HepG2 (cell line): ENCODE data around the gene GNA12. TPM values are rescaled to one million over a fixed set of nuclear protein-coding genes. Genes with fewer than 3 reads are reported as not detected.

Experiments
- ARNT2 ChIP-seq: sonication (generic); formaldehyde crosslinking; IDR thresholded peaks from 2 replicates; pipeline ENCODE4 v1.8.0; 2022; ENCODE audit warnings: mild to moderate bottlenecking, low read depth, missing genetic modification reagents, moderate library complexity
- CREM ChIP-seq, 2 experiments: sonication (generic) in 1 of 2; formaldehyde crosslinking in 1 of 2; IDR thresholded peaks; 2 replicates each; pipeline versions ENCODE4 v1.4.0 to v1.6.1; 2016 to 2020; ENCODE audit warnings: antibody characterized with exemption in 1 of 2, mild to moderate bottlenecking in 1 of 2, missing genetic modification reagents in 1 of 2
- DRAP1 ChIP-seq: IDR thresholded peaks from 2 replicates; pipeline ENCODE4 v1.6.1; 2016; ENCODE audit warnings: missing genetic modification reagents, missing compliant biosample characterization
- HBP1 ChIP-seq: IDR thresholded peaks from 2 replicates; pipeline ENCODE4 v1.6.1; 2016; ENCODE audit warnings: low read depth, control low read depth
- NPAS2 ChIP-seq: sonication (generic); formaldehyde crosslinking; IDR thresholded peaks from 2 replicates; pipeline ENCODE4 v1.8.0; 2022; ENCODE audit warnings: mild to moderate bottlenecking, missing genetic modification reagents, borderline replicate concordance
- TBX2 ChIP-seq: sonication (generic); formaldehyde crosslinking; IDR thresholded peaks from 2 replicates; pipeline ENCODE4 v1.5.0; 2020; ENCODE audit warnings: missing genetic modification reagents, mild to moderate bottlenecking, borderline replicate concordance
- THAP9 ChIP-seq: sonication (generic); formaldehyde crosslinking; IDR thresholded peaks from 2 replicates; pipeline ENCODE4; 2020; ENCODE audit warnings: missing genetic modification reagents, mild to moderate bottlenecking, borderline replicate concordance
- TOPORS ChIP-seq: sonication (generic); formaldehyde crosslinking; IDR thresholded peaks from 2 replicates; pipeline ENCODE4 v1.8.0; 2023; ENCODE audit warnings: mild to moderate bottlenecking, missing genetic modification reagents
- YEATS4 ChIP-seq: sonication (generic); formaldehyde crosslinking; IDR thresholded peaks from 2 replicates; pipeline ENCODE4 v1.4.0; 2020; ENCODE audit warnings: missing genetic modification reagents, borderline replicate concordance
- ZNF230 ChIP-seq: sonication (generic); formaldehyde crosslinking; IDR thresholded peaks from 2 replicates; pipeline ENCODE4 v1.4.0; 2020; ENCODE audit warnings: mild to moderate bottlenecking, missing genetic modification reagents
- ZNF629 ChIP-seq: sonication (generic); formaldehyde crosslinking; conservative IDR thresholded peaks from 2 replicates; pipeline ENCODE4 v1.5.0; 2020; ENCODE audit warnings: missing genetic modification reagents
- ZSCAN29 ChIP-seq: sonication (generic); formaldehyde crosslinking; conservative IDR thresholded peaks from 2 replicates; pipeline ENCODE4 v1.4.0; 2020; ENCODE audit warnings: mild to moderate bottlenecking, missing genetic modification reagents
- polyA plus RNA-seq, 8 experiments: library from polyadenylated mRNA; depleted of rRNA in 3 of 8; stranded (reverse) in 7 of 8; unstranded in 1 of 8; fragments of >200 nt; fragmentation: Illumina TruSeq in 4 of 8; extraction: Trizol in 4 of 8; gene quantifications; 2 replicates each; pipeline versions ENCODE4 v1.2.1 to v1.2.3, GENCODE V29; 2011 to 2016; ENCODE audit warnings: low read depth in 4 of 8, missing spikeins in 1 of 8, mixed read lengths in 1 of 8; ENCODE audit not compliant: insufficient read depth in 1 of 8
- total RNA-seq, 5 experiments: library from RNA; depleted of rRNA; stranded (reverse); fragments of >200 nt; fragmentation: Illumina TruSeq; extraction: Trizol; gene quantifications; 2 replicates each; pipeline ENCODE4 v1.2.3, GENCODE V29; 2016; ENCODE audit warnings: low read depth in 1 of 5
- TF ChIP-seq, protein P1 (sequence below): sonication (generic); formaldehyde crosslinking; IDR thresholded peaks from 2 replicates; pipeline ENCODE4 v1.4.0; 2020; ENCODE audit warnings: mild to moderate bottlenecking, missing genetic modification reagents
- TF ChIP-seq, protein P2 (sequence below): sonication (generic); formaldehyde crosslinking; IDR thresholded peaks from 2 replicates; pipeline ENCODE4 v1.4.0; 2020; ENCODE audit warnings: missing genetic modification reagents, borderline replicate concordance
- TF ChIP-seq, protein P3 (sequence below): sonication (generic); formaldehyde crosslinking; IDR thresholded peaks from 2 replicates; pipeline ENCODE4 v1.4.0; 2020; ENCODE audit warnings: missing genetic modification reagents

Gene GNA12
- total and polyA plus RNA-seq, 2 of the 13 experiments (the other 11 are each of a cell fraction or from before 2014, with no cell fraction given) = 16.2 to 50.9 TPM

DNA sequence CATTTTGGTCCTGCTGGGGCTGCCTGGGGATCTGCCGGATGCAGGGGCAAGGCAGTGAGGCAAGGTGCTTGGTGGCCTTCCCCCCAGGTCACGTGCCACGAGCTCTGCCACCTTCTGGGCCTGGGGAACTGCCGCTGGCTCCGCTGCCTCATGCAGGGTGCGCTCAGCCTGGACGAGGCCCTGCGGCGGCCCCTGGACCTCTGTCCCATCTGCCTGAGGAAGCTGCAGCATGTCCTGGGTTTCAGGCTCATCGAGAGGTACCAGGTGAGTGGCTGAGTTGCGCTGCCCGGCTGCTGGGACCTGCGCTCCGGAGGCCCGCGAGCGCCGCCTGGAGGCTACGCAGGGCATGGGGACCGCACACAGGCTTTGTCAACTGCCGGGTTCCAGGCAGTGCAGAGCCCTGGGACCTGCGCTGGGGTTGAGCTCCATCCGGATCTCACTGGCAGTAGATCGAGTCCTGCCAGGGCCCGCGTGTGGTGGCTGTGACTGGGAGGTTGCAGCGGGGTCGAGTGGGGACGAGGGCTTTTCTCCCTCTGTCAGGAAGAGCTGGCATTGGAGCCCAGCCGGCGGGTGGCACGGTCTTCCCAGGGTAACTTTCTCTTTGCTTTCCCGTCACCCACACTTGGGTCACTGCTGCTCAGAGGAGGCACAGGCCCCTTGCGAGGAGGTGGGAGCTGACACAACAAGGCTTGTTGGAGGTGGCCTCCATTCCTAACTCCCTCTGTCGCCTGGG is 134.4 kb downstream of the GNA12 start (continued):
- TF ChIP-seq ZNF230 = 0 out of 2 replicates have a peak, but pooled peaks have one; percentile 73
- TF ChIP-seq CREM (IDR thresholded peaks at IDR 0.05) = no peak
- TF ChIP-seq CREM (CRISPR knock-in tag; IDR thresholded peaks at IDR 0.05) = no peak
- TF ChIP-seq TOPORS (CRISPR knock-in tag) = peak; percentile 21; the same call in 1 of the 2 replicates
- TF ChIP-seq, protein P1, sequence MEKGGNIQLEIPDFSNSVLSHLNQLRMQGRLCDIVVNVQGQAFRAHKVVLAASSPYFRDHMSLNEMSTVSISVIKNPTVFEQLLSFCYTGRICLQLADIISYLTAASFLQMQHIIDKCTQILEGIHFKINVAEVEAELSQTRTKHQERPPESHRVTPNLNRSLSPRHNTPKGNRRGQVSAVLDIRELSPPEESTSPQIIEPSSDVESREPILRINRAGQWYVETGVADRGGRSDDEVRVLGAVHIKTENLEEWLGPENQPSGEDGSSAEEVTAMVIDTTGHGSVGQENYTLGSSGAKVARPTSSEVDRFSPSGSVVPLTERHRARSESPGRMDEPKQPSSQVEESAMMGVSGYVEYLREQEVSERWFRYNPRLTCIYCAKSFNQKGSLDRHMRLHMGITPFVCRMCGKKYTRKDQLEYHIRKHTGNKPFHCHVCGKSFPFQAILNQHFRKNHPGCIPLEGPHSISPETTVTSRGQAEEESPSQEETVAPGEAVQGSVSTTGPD (CRISPR knock-in tag) = no peak
- 0 out of 2 replicates have a peak, but pooled peaks have one; percentile 26 for TF ChIP-seq ZSCAN29 (CRISPR knock-in tag)
- no peak for TF ChIP-seq NPAS2 (CRISPR knock-in tag)
- TF ChIP-seq ARNT2 (CRISPR knock-in tag) = no peak
- no peak for TF ChIP-seq DRAP1 (CRISPR knock-in tag)
- TF ChIP-seq HBP1 (CRISPR knock-in tag) = no peak
- peak; percentile 50; the same call in 1 of the 2 replicates for TF ChIP-seq THAP9 (CRISPR knock-in tag)
- TF ChIP-seq ZNF629 (CRISPR knock-in tag) = no peak
- TF ChIP-seq, protein P2, sequence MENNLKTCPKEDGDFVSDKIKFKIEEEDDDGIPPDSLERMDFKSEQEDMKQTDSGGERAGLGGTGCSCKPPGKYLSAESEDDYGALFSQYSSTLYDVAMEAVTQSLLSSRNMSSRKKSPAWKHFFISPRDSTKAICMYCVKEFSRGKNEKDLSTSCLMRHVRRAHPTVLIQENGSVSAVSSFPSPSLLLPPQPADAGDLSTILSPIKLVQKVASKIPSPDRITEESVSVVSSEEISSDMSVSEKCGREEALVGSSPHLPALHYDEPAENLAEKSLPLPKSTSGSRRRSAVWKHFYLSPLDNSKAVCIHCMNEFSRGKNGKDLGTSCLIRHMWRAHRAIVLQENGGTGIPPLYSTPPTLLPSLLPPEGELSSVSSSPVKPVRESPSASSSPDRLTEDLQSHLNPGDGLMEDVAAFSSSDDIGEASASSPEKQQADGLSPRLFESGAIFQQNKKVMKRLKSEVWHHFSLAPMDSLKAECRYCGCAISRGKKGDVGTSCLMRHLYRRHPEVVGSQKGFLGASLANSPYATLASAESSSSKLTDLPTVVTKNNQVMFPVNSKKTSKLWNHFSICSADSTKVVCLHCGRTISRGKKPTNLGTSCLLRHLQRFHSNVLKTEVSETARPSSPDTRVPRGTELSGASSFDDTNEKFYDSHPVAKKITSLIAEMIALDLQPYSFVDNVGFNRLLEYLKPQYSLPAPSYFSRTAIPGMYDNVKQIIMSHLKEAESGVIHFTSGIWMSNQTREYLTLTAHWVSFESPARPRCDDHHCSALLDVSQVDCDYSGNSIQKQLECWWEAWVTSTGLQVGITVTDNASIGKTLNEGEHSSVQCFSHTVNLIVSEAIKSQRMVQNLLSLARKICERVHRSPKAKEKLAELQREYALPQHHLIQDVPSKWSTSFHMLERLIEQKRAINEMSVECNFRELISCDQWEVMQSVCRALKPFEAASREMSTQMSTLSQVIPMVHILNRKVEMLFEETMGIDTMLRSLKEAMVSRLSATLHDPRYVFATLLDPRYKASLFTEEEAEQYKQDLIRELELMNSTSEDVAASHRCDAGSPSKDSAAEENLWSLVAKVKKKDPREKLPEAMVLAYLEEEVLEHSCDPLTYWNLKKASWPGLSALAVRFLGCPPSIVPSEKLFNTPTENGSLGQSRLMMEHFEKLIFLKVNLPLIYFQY = no peak
- no peak for TF ChIP-seq YEATS4 (CRISPR knock-in tag)
- TF ChIP-seq, protein P3, sequence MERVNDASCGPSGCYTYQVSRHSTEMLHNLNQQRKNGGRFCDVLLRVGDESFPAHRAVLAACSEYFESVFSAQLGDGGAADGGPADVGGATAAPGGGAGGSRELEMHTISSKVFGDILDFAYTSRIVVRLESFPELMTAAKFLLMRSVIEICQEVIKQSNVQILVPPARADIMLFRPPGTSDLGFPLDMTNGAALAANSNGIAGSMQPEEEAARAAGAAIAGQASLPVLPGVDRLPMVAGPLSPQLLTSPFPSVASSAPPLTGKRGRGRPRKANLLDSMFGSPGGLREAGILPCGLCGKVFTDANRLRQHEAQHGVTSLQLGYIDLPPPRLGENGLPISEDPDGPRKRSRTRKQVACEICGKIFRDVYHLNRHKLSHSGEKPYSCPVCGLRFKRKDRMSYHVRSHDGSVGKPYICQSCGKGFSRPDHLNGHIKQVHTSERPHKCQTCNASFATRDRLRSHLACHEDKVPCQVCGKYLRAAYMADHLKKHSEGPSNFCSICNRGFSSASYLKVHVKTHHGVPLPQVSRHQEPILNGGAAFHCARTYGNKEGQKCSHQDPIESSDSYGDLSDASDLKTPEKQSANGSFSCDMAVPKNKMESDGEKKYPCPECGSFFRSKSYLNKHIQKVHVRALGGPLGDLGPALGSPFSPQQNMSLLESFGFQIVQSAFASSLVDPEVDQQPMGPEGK (CRISPR knock-in tag) = peak; percentile 37; the same call in 1 of the 2 replicates
- TF ChIP-seq TBX2 (CRISPR knock-in tag) = peak; percentile 47; the same call in 1 of the 2 replicates
